Endothelial cell of umbilical vein (primary cell): ENCODE measurements around the gene MDFI.

ENCODE experiments used
- EZH2 ChIP-seq: IDR thresholded peaks from 2 replicates; pipeline ENCODE4 v1.6.1; 2012; ENCODE audit warnings: borderline replicate concordance, low read depth, mild to moderate bottlenecking, moderate library complexity, low read length, inconsistent platforms; ENCODE audit not compliant: severe bottlenecking
- JUN ChIP-seq: IDR thresholded peaks from 2 replicates; pipeline ENCODE4 v1.6.1; 2011; ENCODE audit warnings: borderline replicate concordance, low read depth; ENCODE audit not compliant: insufficient read length, insufficient read depth
- MAX ChIP-seq: IDR thresholded peaks from 2 replicates; pipeline ENCODE4 v1.6.1; 2011; ENCODE audit not compliant: insufficient read depth, insufficient read length
- MYC ChIP-seq: IDR thresholded peaks from one replicate; pipeline ENCODE4 v1.6.1; 2011; ENCODE audit warnings: mild to moderate bottlenecking, low read depth, low read length
- POLR2A ChIP-seq: IDR thresholded peaks from 2 replicates; pipeline ENCODE4 v1.6.1; 2012; ENCODE audit warnings: low read depth, mild to moderate bottlenecking, control low read depth, low read length
- TF ChIP-seq, protein P1 (sequence below), 2 donors: IDR thresholded peaks; 1 replicate in 1 of 2; 2 replicates in 1 of 2; pipeline ENCODE4 v1.5.1; 2011; ENCODE audit warnings: low read length in 2 of 2, mild to moderate bottlenecking in 2 of 2, moderate library complexity in 2 of 2, control low read depth in 1 of 2, inconsistent platforms in 1 of 2, low read depth in 1 of 2; ENCODE audit not compliant: insufficient read depth in 1 of 2; ENCODE audit errors: extremely low read depth in 1 of 2

- TF ChIP-seq JUN, result no peak
- no peak for TF ChIP-seq EZH2
- TF ChIP-seq, protein P1, sequence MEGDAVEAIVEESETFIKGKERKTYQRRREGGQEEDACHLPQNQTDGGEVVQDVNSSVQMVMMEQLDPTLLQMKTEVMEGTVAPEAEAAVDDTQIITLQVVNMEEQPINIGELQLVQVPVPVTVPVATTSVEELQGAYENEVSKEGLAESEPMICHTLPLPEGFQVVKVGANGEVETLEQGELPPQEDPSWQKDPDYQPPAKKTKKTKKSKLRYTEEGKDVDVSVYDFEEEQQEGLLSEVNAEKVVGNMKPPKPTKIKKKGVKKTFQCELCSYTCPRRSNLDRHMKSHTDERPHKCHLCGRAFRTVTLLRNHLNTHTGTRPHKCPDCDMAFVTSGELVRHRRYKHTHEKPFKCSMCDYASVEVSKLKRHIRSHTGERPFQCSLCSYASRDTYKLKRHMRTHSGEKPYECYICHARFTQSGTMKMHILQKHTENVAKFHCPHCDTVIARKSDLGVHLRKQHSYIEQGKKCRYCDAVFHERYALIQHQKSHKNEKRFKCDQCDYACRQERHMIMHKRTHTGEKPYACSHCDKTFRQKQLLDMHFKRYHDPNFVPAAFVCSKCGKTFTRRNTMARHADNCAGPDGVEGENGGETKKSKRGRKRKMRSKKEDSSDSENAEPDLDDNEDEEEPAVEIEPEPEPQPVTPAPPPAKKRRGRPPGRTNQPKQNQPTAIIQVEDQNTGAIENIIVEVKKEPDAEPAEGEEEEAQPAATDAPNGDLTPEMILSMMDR (IDR thresholded peaks at IDR 0.05; ENCODE audit: extremely low read depth in 1 of 2, insufficient read depth in 1 of 2, low read depth in 1 of 2, low read length in 2 of 2), result no peak
- no peak for TF ChIP-seq POLR2A
- no peak for TF ChIP-seq MAX
- no peak for TF ChIP-seq MYC
Observed at GRCh38 chr6:41702771-41703494, 64.7 kb downstream of the MDFI start.
